Measurements from ENCODE around the gene ZSCAN20. TPM values are rescaled to one million over a fixed set of nuclear protein-coding genes. Genes with fewer than 3 reads are reported as not detected.

The ZSCAN20 gene
- total RNA-seq, 4 donors from 2014 or later: 2.1 to 6.1 (median 4.0) TPM

DNA sequence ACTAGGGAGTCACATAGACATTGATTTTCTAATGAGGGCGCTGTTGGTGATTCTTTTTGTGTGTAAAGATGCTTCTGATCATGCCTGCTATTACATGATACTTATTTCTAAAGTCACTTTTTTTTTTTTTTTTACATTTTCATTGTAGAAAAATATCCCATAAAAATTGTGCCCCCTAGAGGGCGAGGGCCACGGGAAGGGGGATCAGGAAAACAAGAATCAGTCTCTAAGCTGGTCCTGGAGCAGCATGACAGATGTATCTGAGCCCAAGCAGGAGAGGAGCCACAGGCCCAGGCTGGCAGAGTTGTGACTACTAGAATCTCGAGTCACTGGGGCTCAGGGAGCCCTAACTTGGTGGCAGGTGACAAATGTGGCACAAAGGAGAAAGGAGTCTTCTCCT, 28.1 kb downstream of the ZSCAN20 start:
- TF ChIP-seq POLR2A (IDR thresholded peaks at IDR 0.05): no peak
- TF ChIP-seq, protein P1, sequence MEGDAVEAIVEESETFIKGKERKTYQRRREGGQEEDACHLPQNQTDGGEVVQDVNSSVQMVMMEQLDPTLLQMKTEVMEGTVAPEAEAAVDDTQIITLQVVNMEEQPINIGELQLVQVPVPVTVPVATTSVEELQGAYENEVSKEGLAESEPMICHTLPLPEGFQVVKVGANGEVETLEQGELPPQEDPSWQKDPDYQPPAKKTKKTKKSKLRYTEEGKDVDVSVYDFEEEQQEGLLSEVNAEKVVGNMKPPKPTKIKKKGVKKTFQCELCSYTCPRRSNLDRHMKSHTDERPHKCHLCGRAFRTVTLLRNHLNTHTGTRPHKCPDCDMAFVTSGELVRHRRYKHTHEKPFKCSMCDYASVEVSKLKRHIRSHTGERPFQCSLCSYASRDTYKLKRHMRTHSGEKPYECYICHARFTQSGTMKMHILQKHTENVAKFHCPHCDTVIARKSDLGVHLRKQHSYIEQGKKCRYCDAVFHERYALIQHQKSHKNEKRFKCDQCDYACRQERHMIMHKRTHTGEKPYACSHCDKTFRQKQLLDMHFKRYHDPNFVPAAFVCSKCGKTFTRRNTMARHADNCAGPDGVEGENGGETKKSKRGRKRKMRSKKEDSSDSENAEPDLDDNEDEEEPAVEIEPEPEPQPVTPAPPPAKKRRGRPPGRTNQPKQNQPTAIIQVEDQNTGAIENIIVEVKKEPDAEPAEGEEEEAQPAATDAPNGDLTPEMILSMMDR (IDR thresholded peaks at IDR 0.05): no peak
- H3K4me1 ChIP-seq: no peaks in the 10 kb centered on the region
- no peak overlapping the region for H3K27ac ChIP-seq
- peaks cover 0 to 28% (median 11%) of the 10 kb centered on the region in 3 donors for H3K9me3 ChIP-seq
- intact Hi-C loops (cut with DNase I): no loop called here
- H3K36me3 ChIP-seq: peaks cover 0 to 17% (median 0%) of the 10 kb centered on the region in 3 donors
- no peak for DNase-seq
- WGBS, 2 donors: 52 to 63% methylated on average over 3 to 4 of the region's 4 CpGs
- H3K4me3 ChIP-seq: no peak overlapping the region
- no peaks in the 10 kb centered on the region for H3K27me3 ChIP-seq

DNA sequence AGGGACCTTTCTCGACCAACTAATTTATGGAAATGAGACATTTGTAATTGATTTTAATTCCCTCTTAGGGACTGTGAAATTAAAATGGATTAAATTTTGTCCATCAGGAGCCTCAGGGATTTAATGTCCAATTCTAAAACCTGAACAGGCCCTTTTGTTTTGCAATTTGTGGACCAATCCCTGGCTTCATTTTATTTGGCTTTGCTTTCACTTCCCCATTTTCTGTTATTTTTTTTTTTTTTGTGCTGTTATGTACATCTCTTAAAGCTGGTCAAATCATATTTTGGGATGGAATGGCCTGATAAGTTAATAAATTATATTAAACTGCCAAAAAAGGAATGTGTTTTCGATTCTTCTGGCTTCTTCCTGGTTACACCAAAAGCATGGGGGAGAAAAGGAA, 28.9 kb downstream of the ZSCAN20 start:
- no peak for DNase-seq
- intact Hi-C loops (cut with DNase I): no loop called here
- 72 to 79% methylated on average over 2 of the region's 2 CpGs for WGBS, 2 donors
- Histone ChIP-seq H3K27me3 (no peaks in the 10 kb centered on the region), H3K36me3 (peaks cover 0 to 12% (median 0%) of the 10 kb centered on the region in 3 donors), H3K9me3 (peaks cover 0 to 20% (median 3%) of the 10 kb centered on the region in 3 donors), H3K4me1 (no peaks in the 10 kb centered on the region), H3K4me3 (no peak overlapping the region), H3K27ac (no peak overlapping the region)
- TF ChIP-seq, protein P1 (IDR thresholded peaks at IDR 0.05): no peak
- no peak for TF ChIP-seq POLR2A (IDR thresholded peaks at IDR 0.05)

DNA sequence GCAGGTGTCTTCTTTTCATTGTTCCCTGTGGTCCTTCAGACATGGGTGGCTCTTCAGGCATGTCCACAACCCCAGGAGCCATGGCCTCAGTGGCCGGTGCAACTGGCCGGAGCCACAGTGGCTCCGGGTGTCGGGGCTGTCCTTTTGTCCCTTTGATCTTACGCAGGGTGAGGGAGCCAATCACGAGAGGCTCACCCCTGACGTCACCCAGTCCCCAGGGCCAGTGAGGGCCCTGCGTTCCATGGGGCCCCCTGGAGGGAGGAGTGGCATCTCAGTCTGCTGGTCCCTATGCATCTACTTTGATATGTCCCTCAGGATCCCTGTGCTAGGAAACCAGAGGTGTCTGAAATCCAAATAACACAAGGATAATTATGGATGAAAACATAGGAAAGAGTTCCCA, 29.3 kb downstream of the ZSCAN20 start:
- TF ChIP-seq POLR2A (IDR thresholded peaks at IDR 0.05): no peak
- TF ChIP-seq, protein P1 (IDR thresholded peaks at IDR 0.05): no peak
- intact Hi-C loops (cut with DNase I): no loop called here
- DNase-seq: no peak
- H3K27ac ChIP-seq: no peak overlapping the region
- no peak overlapping the region for H3K4me3 ChIP-seq
- H3K9me3 ChIP-seq: peaks cover 0 to 16% (median 0%) of the 10 kb centered on the region in 3 donors
- no peaks in the 10 kb centered on the region for H3K4me1 ChIP-seq
- peaks cover 0 to 12% (median 0%) of the 10 kb centered on the region in 3 donors for H3K36me3 ChIP-seq
- WGBS, 2 donors: 82 to 88% methylated on average over 5 to 6 of the region's 8 CpGs
- H3K27me3 ChIP-seq: no peaks in the 10 kb centered on the region

DNA sequence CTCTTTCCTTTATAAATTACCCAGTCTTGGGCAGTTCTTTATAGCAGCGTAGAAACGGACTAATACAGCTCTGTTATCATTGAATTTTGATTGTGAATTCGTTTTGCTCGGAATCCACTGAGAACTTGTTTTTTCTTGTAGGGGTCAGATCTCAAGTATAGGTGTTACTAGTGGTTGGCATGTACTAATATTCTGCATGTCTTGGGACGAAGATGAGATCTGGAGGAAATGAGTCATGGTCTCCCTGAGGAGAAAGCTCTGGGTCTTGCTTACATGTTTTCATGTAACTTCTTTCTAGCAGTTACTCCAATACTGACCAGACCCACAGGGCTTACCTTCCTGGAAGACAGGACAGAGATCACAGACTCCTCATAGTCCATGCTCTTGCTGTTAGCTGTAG, 30.3 kb downstream of the ZSCAN20 start:
- TF ChIP-seq POLR2A (IDR thresholded peaks at IDR 0.05): no peak
- TF ChIP-seq, protein P1 (IDR thresholded peaks at IDR 0.05): no peak
- intact Hi-C loops (cut with DNase I): no loop called here
- 42 to 64% methylated on average over 5 of the region's 5 CpGs for WGBS, 2 donors
- H3K4me3 ChIP-seq: no peak overlapping the region
- peaks cover 0 to 8% (median 0%) of the 10 kb centered on the region in 3 donors for H3K9me3 ChIP-seq
- no peaks in the 10 kb centered on the region for H3K27me3 ChIP-seq
- no peaks in the 10 kb centered on the region for H3K4me1 ChIP-seq
- no peak for DNase-seq
- no peak overlapping the region for H3K27ac ChIP-seq
- H3K36me3 ChIP-seq: peaks cover 0 to 5% (median 0%) of the 10 kb centered on the region in 3 donors

DNA sequence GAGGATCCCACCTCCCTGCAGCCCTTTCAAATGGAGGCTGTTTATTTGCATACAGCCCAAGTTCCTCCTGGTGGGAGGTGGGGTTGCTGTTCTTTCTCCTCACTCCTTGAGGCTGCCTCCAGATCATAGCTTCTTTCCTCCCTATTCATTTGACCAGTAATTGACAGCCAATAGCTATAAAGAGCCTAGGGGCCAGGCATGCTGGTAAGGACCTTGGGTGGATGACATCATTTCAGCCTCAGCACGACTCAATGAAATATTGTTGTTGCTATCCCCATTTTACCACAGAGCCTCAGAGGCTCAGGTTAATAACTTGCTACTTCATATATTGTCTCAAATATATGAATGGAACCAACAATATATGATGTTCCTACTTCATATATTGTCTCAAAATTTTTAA, 31.1 kb downstream of the ZSCAN20 start:
- no peak for DNase-seq
- intact Hi-C loops (cut with DNase I): no loop called here
- whole genome bisulfite sequencing, 2 donors: 60 to 82% methylated on average over 1 of the region's 1 CpG
- TF ChIP-seq POLR2A (IDR thresholded peaks at IDR 0.05): no peak
- TF ChIP-seq, protein P1 (IDR thresholded peaks at IDR 0.05): no peak
- Histone ChIP-seq H3K27me3 (no peaks in the 10 kb centered on the region), H3K4me3 (no peak overlapping the region), H3K36me3 (peaks cover 0 to 1% (median 0%) of the 10 kb centered on the region in 3 donors), H3K27ac (no peak overlapping the region), H3K9me3 (peaks cover 0 to 5% (median 0%) of the 10 kb centered on the region in 3 donors), H3K4me1 (no peaks in the 10 kb centered on the region)
